K562 (cell line): Measurements from ENCODE around the gene PHPT1. TPM values are rescaled to one million over a fixed set of nuclear protein-coding genes. Genes with fewer than 3 reads are reported as not detected.

ENCODE experiments used
- ARID4B ChIP-seq: sonication (generic); formaldehyde crosslinking; IDR thresholded peaks from 2 replicates; pipeline ENCODE4 v1.8.0; 2022; ENCODE audit warnings: mild to moderate bottlenecking, missing genetic modification reagents
- ASH1L ChIP-seq: fragments of 450-650 bp; IDR thresholded peaks from 2 replicates; pipeline ENCODE4 v1.6.1; 2018; ENCODE audit warnings: borderline replicate concordance, mild to moderate bottlenecking, low read depth; ENCODE audit not compliant: partially characterized antibody
- BRF2 ChIP-seq: IDR thresholded peaks from 3 replicates; pipeline ENCODE4 v1.6.1; 2011; ENCODE audit warnings: borderline replicate concordance, mild to moderate bottlenecking; ENCODE audit not compliant: insufficient read length, insufficient read depth
- CUX1 ChIP-seq: fragments of 200-800 bp; sonication (Bioruptor generic); IDR thresholded peaks from 2 replicates; pipeline ENCODE4 v1.6.1; 2016; ENCODE audit warnings: missing genetic modification characterization, missing compliant biosample characterization
- ETV6 ChIP-seq, 3 experiments: fragments of 150-350 bp in 1 of 3; sonication (generic) in 1 of 3; formaldehyde crosslinking in 1 of 3; IDR thresholded peaks; 2 replicates each; pipeline versions ENCODE4 v1.6.1 to v1.8.0; 2014 to 2022; ENCODE audit warnings: borderline replicate concordance in 2 of 3, low read depth in 2 of 3, antibody characterized with exemption in 1 of 3, low read length in 1 of 3, mild to moderate bottlenecking in 1 of 3, missing genetic modification reagents in 1 of 3
- FOXK2 ChIP-seq, 2 experiments: fragments of 450-650 bp; IDR thresholded peaks in 1 of 2; conservative IDR thresholded peaks in 1 of 2; 2 replicates each; pipeline ENCODE4 v1.6.1; 2016; ENCODE audit warnings: low read depth in 2 of 2, mild to moderate bottlenecking in 1 of 2
- NR2C2 ChIP-seq, 2 experiments: fragments of 200-800 bp in 1 of 2; sonication (Bioruptor generic) in 1 of 2; sonication (generic) in 1 of 2; formaldehyde crosslinking in 1 of 2; IDR thresholded peaks; 2 replicates each; pipeline versions ENCODE4 v1.6.1 to v1.8.0; 2016 to 2022; ENCODE audit warnings: mild to moderate bottlenecking in 1 of 2, missing compliant biosample characterization in 1 of 2, missing genetic modification characterization in 1 of 2, missing genetic modification reagents in 1 of 2
- SMAD1 ChIP-seq: fragments of 150-350 bp; IDR thresholded peaks from 2 replicates; pipeline ENCODE4 v1.6.1; 2014; ENCODE audit warnings: low read length, low read depth; ENCODE audit not compliant: partially characterized antibody
- SREBF2 ChIP-seq: sonication (generic); formaldehyde crosslinking; IDR thresholded peaks from 2 replicates; pipeline ENCODE4 v1.4.0; 2020; ENCODE audit warnings: mild to moderate bottlenecking, missing genetic modification reagents
- ZNF3 ChIP-seq: fragments of 250-450 bp; sonication (Bioruptor Pico); IDR thresholded peaks from 2 replicates; pipeline ENCODE4 v1.5.0; 2021; ENCODE audit warnings: mild to moderate bottlenecking, moderate library complexity
- ZNF398 ChIP-seq: fragments of 250-450 bp; sonication (Bioruptor Pico); IDR thresholded peaks from 2 replicates; pipeline ENCODE4 v1.8.0; 2021; ENCODE audit warnings: moderate library complexity, mild to moderate bottlenecking, inconsistent platforms
- ZNF668 ChIP-seq: fragments of 250-450 bp; sonication (Bioruptor Pico); IDR thresholded peaks from 2 replicates; pipeline ENCODE4 v1.8.0; 2022; ENCODE audit warnings: mild to moderate bottlenecking, inconsistent platforms
- polyA plus RNA-seq, 8 experiments: library from polyadenylated mRNA; depleted of rRNA in 4 of 8; stranded (reverse) in 5 of 8; unstranded in 3 of 8; fragments of >200 nt; fragmentation: Nextera tagmentation in 2 of 8; fragmentation: Illumina TruSeq in 1 of 8; extraction: Ambion mirVana in 2 of 8; extraction: Trizol in 1 of 8; gene quantifications; 2 replicates each; pipeline versions ENCODE4 v1.2.1 to v1.2.3, GENCODE V29; 2011 to 2014; ENCODE audit warnings: inconsistent platforms in 1 of 8, missing spikeins in 1 of 8
- total RNA-seq, 7 experiments: library from RNA; depleted of rRNA in 6 of 7; stranded (reverse); fragments of >200 nt in 6 of 7; fragmentation: Illumina TruSeq in 2 of 7; extraction: Trizol in 2 of 7; gene quantifications; 2 replicates each; pipeline versions ENCODE4 v1.2.1 to v1.2.3, GENCODE V29; 2011 to 2021; ENCODE audit warnings: low replicate concordance in 1 of 7

The PHPT1 gene
- total and polyA plus RNA-seq, 9 of the 15 experiments (the other 6 are each of a cell fraction or from before 2014, with no cell fraction given): 20.9 to 166 (median 129) TPM

GRCh38 chr9:136885950-136886578 is 36.9 kb downstream of the PHPT1 start, which contains the start of gene TRAF2 (continued):
- TF ChIP-seq ETV6 (IDR thresholded peaks at IDR 0.05; ENCODE audit: borderline replicate concordance in 1 of 2, low read depth in 2 of 2, low read length in 1 of 2): no peak
- no peak for TF ChIP-seq ETV6 (CRISPR knock-in tag; IDR thresholded peaks at IDR 0.05; ENCODE audit: borderline replicate concordance)
- TF ChIP-seq SMAD1: peak; percentile 44
- no peak for TF ChIP-seq NR2C2 (CRISPR knock-in tag; IDR thresholded peaks at IDR 0.05)
- no peak for TF ChIP-seq NR2C2 (tag; IDR thresholded peaks at IDR 0.05)
- no peak for TF ChIP-seq ZNF3 (CRISPR knock-in tag)
- no peak for TF ChIP-seq SREBF2
- no peak; the same call in 1 of the 2 replicates for TF ChIP-seq ARID4B (CRISPR knock-in tag)
- TF ChIP-seq CUX1: no peak
- no peak for TF ChIP-seq ZNF398 (CRISPR knock-in tag)
- TF ChIP-seq ASH1L: peak; percentile 99
- TF ChIP-seq BRF2: no peak
- no peak for TF ChIP-seq FOXK2 (conservative IDR thresholded peaks at IDR 0.05 in 1 of 2, IDR thresholded peaks at IDR 0.05 in 1 of 2; ENCODE audit: low read depth in 2 of 2)
- no peak for TF ChIP-seq ZNF668 (CRISPR knock-in tag)
